Uterus (tissue), 4 donors: ENCODE results near the gene PRKN. TPM values are rescaled to one million over a fixed set of nuclear protein-coding genes. Genes with fewer than 3 reads are reported as not detected.

ENCODE experiments used
- DNase-seq, 2 donors: peaks; one replicate each; pipeline ENCODE4 v3.0.0-alpha.2; 2019 to 2020
- H3K27ac ChIP-seq, 2 donors: fragments of 200-600 bp; sonication (generic); 1 replicate in 1 of 2; 2 replicates in 1 of 2; pipeline ENCODE4 v1.5.1; 2016 to 2018
- H3K27me3 ChIP-seq, 2 donors: fragments of 200-600 bp; sonication (generic); one replicate each; pipeline ENCODE4 v1.5.1; 2018 to 2019; ENCODE audit warnings: control low read depth in 1 of 2
- H3K36me3 ChIP-seq, 2 donors: fragments of 200-600 bp; sonication (generic); one replicate each; pipeline ENCODE4 v1.5.1; 2019; ENCODE audit warnings: control low read depth in 1 of 2
- H3K4me1 ChIP-seq, 2 donors: fragments of 200-600 bp; sonication (generic); one replicate each; pipeline ENCODE4 v1.5.1; 2018 to 2019; ENCODE audit warnings: control low read depth in 1 of 2
- H3K4me3 ChIP-seq, 2 donors: fragments of 200-600 bp; sonication (generic); 1 replicate in 1 of 2; 2 replicates in 1 of 2; pipeline ENCODE4 v1.5.1; 2018 to 2019; ENCODE audit warnings: mild to moderate bottlenecking in 1 of 2
- H3K9me3 ChIP-seq, 2 donors: fragments of 200-600 bp; sonication (generic); one replicate each; pipeline ENCODE4 v1.5.1; 2019; ENCODE audit warnings: control low read depth in 1 of 2
- CTCF ChIP-seq, 4 experiments: fragments of 200-600 bp in 2 of 4; fragments of 450-650 bp in 2 of 4; sonication (generic) in 2 of 4; IDR thresholded peaks; one replicate each; pipeline ENCODE4 v1.5.1; 2016 to 2019; ENCODE audit warnings: antibody characterized with exemption in 4 of 4, mild to moderate bottlenecking in 2 of 4, moderate library complexity in 1 of 4
- POLR2A ChIP-seq, 2 donors: fragments of 450-650 bp; IDR thresholded peaks; one replicate each; pipeline ENCODE4 v1.6.1; 2016; ENCODE audit warnings: antibody characterized with exemption in 2 of 2, mild to moderate bottlenecking in 1 of 2, moderate library complexity in 1 of 2
- intact Hi-C: fragments of 100-400 bp; cut with DNase I; formaldehyde crosslinking; loops from one replicate; pipeline ENCODE4 v1.15.1; 2023; ENCODE audit warnings: low total_unique reads
- total RNA-seq, 4 donors: library from RNA; depleted of rRNA in 3 of 4; stranded (reverse); fragments of >200 nt in 3 of 4; gene quantifications; one replicate each; pipeline versions ENCODE4 v1.1.0 to v1.2.4, GENCODE V29; 2014 to 2023
- donor health status: DM: yes; HTN: yes; CAD: no.

PRKN gene
- total RNA-seq, 4 donors from 2014 or later = 10.2 to 21.3 (median 13.1) TPM

- Histone ChIP-seq H3K36me3 (no peaks in the 10 kb centered on the region), H3K27me3 (no peaks in the 10 kb centered on the region), H3K4me1 (no peaks in the 10 kb centered on the region), H3K27ac (no peak overlapping the region), H3K4me3 (no peak overlapping the region), H3K9me3 (no peaks in the 10 kb centered on the region)
- no peak for DNase-seq
- TF ChIP-seq CTCF (IDR thresholded peaks at IDR 0.05) = no peak
- TF ChIP-seq POLR2A (IDR thresholded peaks at IDR 0.05) = no peak
- intact Hi-C loops = no loop called here
Observed at GRCh38 chr6:162198925-162199324, 528.6 kb downstream of the PRKN start.

- Histone ChIP-seq H3K4me1 (no peaks in the 10 kb centered on the region), H3K4me3 (no peak overlapping the region), H3K27me3 (no peaks in the 10 kb centered on the region), H3K27ac (no peak overlapping the region), H3K9me3 (no peaks in the 10 kb centered on the region), H3K36me3 (no peaks in the 10 kb centered on the region)
- TF ChIP-seq CTCF (IDR thresholded peaks at IDR 0.05) = no peak
- no peak for TF ChIP-seq POLR2A (IDR thresholded peaks at IDR 0.05)
- no peak for DNase-seq
- intact Hi-C loops = no loop called here
Observed at GRCh38 chr6:162198076-162198475, 529.5 kb downstream of the PRKN start.

DNA sequence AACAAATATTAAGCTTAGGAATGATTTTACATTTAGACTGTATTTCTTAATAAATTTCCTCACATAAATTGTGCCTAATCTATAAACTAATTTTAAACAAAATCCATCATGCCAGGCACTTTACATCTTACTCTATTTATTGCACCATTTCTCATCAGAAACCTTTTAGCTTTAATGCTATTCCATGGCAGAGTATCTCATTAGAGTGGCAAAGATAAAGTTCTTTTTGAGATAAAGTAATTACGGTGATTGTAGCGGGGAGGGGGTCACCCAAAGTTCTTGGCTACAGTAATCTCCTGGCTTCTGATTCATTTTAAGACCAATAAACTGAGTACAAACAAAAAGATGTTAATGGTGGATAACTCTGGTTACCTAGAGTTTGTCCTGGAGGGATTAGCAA lies 532.1 kb downstream of the PRKN start:
- Histone ChIP-seq H3K9me3 (no peaks in the 10 kb centered on the region), H3K27ac (no peak overlapping the region), H3K27me3 (no peaks in the 10 kb centered on the region), H3K4me3 (no peak overlapping the region), H3K36me3 (no peaks in the 10 kb centered on the region), H3K4me1 (no peaks in the 10 kb centered on the region)
- no peak for TF ChIP-seq CTCF (IDR thresholded peaks at IDR 0.05)
- no peak for TF ChIP-seq POLR2A (IDR thresholded peaks at IDR 0.05)
- DNase-seq = no peak
- intact Hi-C loops = no loop called here

- TF ChIP-seq POLR2A (IDR thresholded peaks at IDR 0.05) = no peak
- TF ChIP-seq CTCF (IDR thresholded peaks at IDR 0.05) = no peak
- Histone ChIP-seq H3K36me3 (no peaks in the 10 kb centered on the region), H3K4me1 (no peaks in the 10 kb centered on the region), H3K4me3 (no peak overlapping the region), H3K9me3 (no peaks in the 10 kb centered on the region), H3K27me3 (no peaks in the 10 kb centered on the region), H3K27ac (no peak overlapping the region)
- intact Hi-C loops = no loop called here
- DNase-seq = no peak
Observed at GRCh38 chr6:162190981-162191380, 536.6 kb downstream of the PRKN start.

DNA sequence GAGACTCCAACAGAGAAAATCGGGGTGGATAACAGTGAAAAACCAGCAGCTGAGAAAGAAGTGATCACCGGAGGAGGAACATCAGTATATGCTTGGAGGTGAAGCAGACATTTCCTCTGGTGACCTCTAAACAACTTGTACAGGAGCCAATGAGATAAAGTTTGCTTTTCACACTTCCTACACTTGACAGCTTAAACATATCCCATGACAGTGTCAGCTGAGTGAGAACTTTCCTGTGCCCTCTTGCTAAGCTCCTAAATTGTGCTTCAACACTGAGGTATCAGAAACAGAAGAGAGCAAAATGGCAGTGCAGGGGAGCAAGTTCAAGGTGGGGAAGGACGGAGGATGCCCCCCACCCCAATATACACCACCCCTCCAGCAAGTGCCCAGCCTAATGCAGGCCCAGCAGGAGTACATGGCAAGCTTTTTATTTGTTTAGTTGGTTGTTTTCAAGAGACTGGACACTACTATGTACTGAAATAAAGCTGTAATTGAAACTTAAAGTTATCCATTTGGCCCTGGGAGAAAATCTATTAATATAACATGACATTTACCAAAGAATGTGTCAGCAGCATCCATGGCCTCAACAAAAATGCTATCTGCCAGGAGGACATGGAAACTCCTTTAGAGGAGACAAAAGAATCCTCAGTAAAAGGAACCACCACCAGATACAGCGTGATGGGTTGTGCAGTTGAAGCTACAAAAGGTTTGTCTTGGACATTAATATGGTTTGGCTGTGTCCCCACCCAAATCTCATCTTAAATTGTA lies 540.2 kb downstream of the PRKN start:
- no peak for TF ChIP-seq CTCF (IDR thresholded peaks at IDR 0.05)
- TF ChIP-seq POLR2A (IDR thresholded peaks at IDR 0.05) = no peak
- no peak for DNase-seq
- Histone ChIP-seq H3K36me3 (no peaks in the 10 kb centered on the region), H3K4me1 (no peaks in the 10 kb centered on the region), H3K27ac (no peak overlapping the region), H3K27me3 (no peaks in the 10 kb centered on the region), H3K4me3 (no peak overlapping the region), H3K9me3 (no peaks in the 10 kb centered on the region)
- intact Hi-C loops = no loop called here
